ENCODE measurements around the gene IFNAR2. TPM values are rescaled to one million over a fixed set of nuclear protein-coding genes. Genes with fewer than 3 reads are reported as not detected.

The IFNAR2 gene
- polyA plus RNA-seq, 1 of the 3 experiments (the other 2 are of a cell fraction) = 10.4 TPM

- TF ChIP-seq REST (IDR thresholded peaks at IDR 0.05; ENCODE audit: low read depth, low read length) = no peak
These were observed 26.4 kb upstream of the IFNAR2 start (continued) for GRCh38 chr21:33203371-33203724.

- Histone ChIP-seq H3K9ac (no peak overlapping the region), H3K4me1 (ENCODE audit: control insufficient read depth in 1 of 2, insufficient read depth in 2 of 2, low read depth in 1 of 2, low read length in 1 of 2) (peaks cover 0 to 5% of the 10 kb centered on the region in 2 experiments; a peak in 2 of 4 replicates), H3K9me2 (no peaks in the 10 kb centered on the region), H4K20me1 (ENCODE audit: insufficient read depth) (no peaks in the 10 kb centered on the region), H3K27me3 (ENCODE audit: insufficient read depth) (no peaks in the 10 kb centered on the region), H3K27ac (ENCODE audit: low read depth in 2 of 2, low read length in 1 of 2) (no peak overlapping the region), H3K36me3 (replicated peaks in 1 of 2; ENCODE audit: control insufficient read depth in 1 of 2, insufficient read depth in 2 of 2, low read length in 1 of 2) (no peaks in the 10 kb centered on the region), H3K79me2 (ENCODE audit: insufficient read depth) (no peaks in the 10 kb centered on the region), H3F3A (replicated peaks; ENCODE audit: insufficient read depth) (peaks cover 10% of the 10 kb centered on the region), H3K4me3 (ENCODE audit: low read depth in 2 of 2, low read length in 1 of 2) (no peak overlapping the region), H3K9me3 (no peaks in the 10 kb centered on the region), H2AFZ (ENCODE audit: low read depth) (no peak overlapping the region), H3K4me2 (no peak overlapping the region)
- TF ChIP-seq TAF1 (IDR thresholded peaks at IDR 0.05; ENCODE audit: borderline replicate concordance, low read depth, low read length) (no peak), CTCF (IDR thresholded peaks at IDR 0.05) (no peak), NRF1 (IDR thresholded peaks at IDR 0.05; ENCODE audit: low read depth, low read length) (no peak), REST (IDR thresholded peaks at IDR 0.05; ENCODE audit: low read depth, low read length) (no peak), ELF1 (IDR thresholded peaks at IDR 0.05) (no peak), NFIC (IDR thresholded peaks at IDR 0.05; ENCODE audit: borderline replicate concordance) (no peak), GATA2 (CRISPR knock-in tag; IDR thresholded peaks at IDR 0.05) (no peak), SMC3 (IDR thresholded peaks at IDR 0.05; ENCODE audit: low read depth, low read length) (no peak), MXI1 (IDR thresholded peaks at IDR 0.05; ENCODE audit: low read depth, low read length) (no peak), RAD21 (IDR thresholded peaks at IDR 0.05; ENCODE audit: low read length) (no peak), MAX (IDR thresholded peaks at IDR 0.05; ENCODE audit: low read depth) (no peak), FOXM1 (IDR thresholded peaks at IDR 0.05; ENCODE audit: low read depth) (no peak), MEF2A (IDR thresholded peaks at IDR 0.05; ENCODE audit: borderline replicate concordance, low read depth) (no peak), USF1 (IDR thresholded peaks at IDR 0.05; ENCODE audit: borderline replicate concordance, low read depth) (no peak)
- POLR2A ChIA-PET = no interaction called here
- no peak for DNase-seq
- CTCF ChIA-PET = interaction anchor here (2.2 kb wide), 1 partner anchor 156 kb away, joined by 14 read pairs; no protein-coding TSS in a partner anchor
- WGBS (ENCODE audit: low lambda C conversion rate) = 90% methylated on average over 3 of the region's 5 CpGs
These were observed 24.3 kb upstream of the IFNAR2 start for GRCh38 chr21:33205476-33205875.

Measured in SK-N-SH (cell line).